GM12878 (cell line): ENCODE results near the gene RAB31. TPM values are rescaled to one million over a fixed set of nuclear protein-coding genes. Genes with fewer than 3 reads are reported as not detected.

Experiments used
- ATAC-seq: fragments of 200-7000 bp; cut with Tn5 transposase; 3 replicates; pipeline ENCODE4 v1.9.1; 2020; ENCODE audit warnings: mild to moderate bottlenecking, moderate library complexity
- BruUV-seq: library from RNA; stranded (reverse); fragments of 400-500 nt; replicated peaks from 2 replicates; lab custom pipeline; 2021; lab: Mats Ljungman, UMichigan
- CTCF ChIA-PET: fragments of 300-600 bp; sonication (Branson Sonifier 250); formaldehyde crosslinking; extraction: SDS; loops from one replicate; lab custom pipeline; 2021; ENCODE audit warnings: inconsistent platforms; lab: Yijun Ruan, JAX
- POLR2A ChIA-PET: fragments of 350-600 bp; formaldehyde crosslinking; extraction: SDS; loops from one replicate; lab custom pipeline; 2021; ENCODE audit warnings: inconsistent platforms; lab: Charles Lee
- RAD21 ChIA-PET: fragments of 300-600 bp; sonication (Branson Sonifier 250); formaldehyde crosslinking; loops from one replicate; lab custom pipeline; 2023; ENCODE audit warnings: antibody characterized with exemption; ENCODE audit not compliant: unreplicated experiment; lab: Charles Lee
- SMC1A ChIA-PET: fragments of 300-600 bp; sonication (Branson Sonifier 250); formaldehyde crosslinking; loops from one replicate; lab custom pipeline; 2023; ENCODE audit not compliant: unreplicated experiment, uncharacterized antibody; lab: Charles Lee
- DNase-seq: peaks from one replicate; pipeline ENCODE4 v3.0.0-alpha.2; 2011; ENCODE audit warnings: low read depth, low spot score
- FAIRE-seq: peaks from 3 replicates; lab custom pipeline; 2011; peaks lifted over from hg19 to GRCh38; lab: Jason Lieb, UNC
- H2AFZ ChIP-seq: 2 replicates; pipeline ENCODE4 v1.6.0; 2011; ENCODE audit warnings: low read depth, low read length, control low read depth; ENCODE audit not compliant: control insufficient read depth
- H3K27ac ChIP-seq: 2 replicates; pipeline ENCODE4 v1.5.1; 2011; ENCODE audit warnings: control low read depth; ENCODE audit not compliant: control insufficient read depth, insufficient read depth
- H3K27me3 ChIP-seq, 2 experiments: replicated peaks in 1 of 2; 2 replicates each; pipeline versions ENCODE4 v1.6.0 to v1.6.1; 2011; ENCODE audit warnings: low read length in 1 of 2; ENCODE audit not compliant: control insufficient read depth in 2 of 2, insufficient read depth in 2 of 2
- H3K36me3 ChIP-seq, 2 experiments: 2 replicates each; pipeline ENCODE4 v1.5.1; 2011; ENCODE audit warnings: low read length in 1 of 2; ENCODE audit not compliant: control insufficient read depth in 2 of 2, insufficient read depth in 2 of 2
- H3K4me1 ChIP-seq: 2 replicates; pipeline ENCODE4 v1.6.1; 2011; ENCODE audit warnings: mild to moderate bottlenecking, low read length, moderate library complexity, mixed read lengths; ENCODE audit not compliant: control insufficient read depth, insufficient read depth
- H3K4me2 ChIP-seq: 2 replicates; pipeline ENCODE4 v1.6.0; 2011; ENCODE audit warnings: control low read depth; ENCODE audit not compliant: control insufficient read depth, insufficient read depth
- H3K4me3 ChIP-seq: fragments of 200-600 bp; sonication (generic); 2 replicates; pipeline ENCODE4 v1.5.1; 2016
- H3K79me2 ChIP-seq: 2 replicates; pipeline ENCODE4 v1.6.0; 2011; ENCODE audit warnings: low read length; ENCODE audit not compliant: control insufficient read depth, insufficient read depth
- H3K9ac ChIP-seq: 2 replicates; pipeline ENCODE4 v1.8.0; 2011; ENCODE audit warnings: low read length, control low read depth, mixed read lengths; ENCODE audit not compliant: control insufficient read depth, insufficient read depth
- H3K9me3 ChIP-seq: replicated peaks from 3 replicates; pipeline ENCODE4 v1.5.1; 2011; ENCODE audit warnings: mild to moderate bottlenecking, low read length; ENCODE audit not compliant: control insufficient read depth, insufficient read depth
- H4K20me1 ChIP-seq: 2 replicates; pipeline ENCODE4 v1.6.0; 2011; ENCODE audit not compliant: control insufficient read depth, insufficient read depth
- ATF3 ChIP-seq: IDR thresholded peaks from 2 replicates; pipeline ENCODE4 v1.6.1; 2011; ENCODE audit warnings: low read depth, mild to moderate bottlenecking, low read length, moderate library complexity, borderline replicate concordance; ENCODE audit errors: extremely low read depth
- CBX5 ChIP-seq: sonication (generic); IDR thresholded peaks from 2 replicates; pipeline ENCODE4 v1.6.1; 2016; ENCODE audit warnings: low read depth, moderate library complexity, mild to moderate bottlenecking, inconsistent platforms
- CEBPB ChIP-seq, 2 experiments: fragments of 150-350 bp in 1 of 2; IDR thresholded peaks; 2 replicates each; pipeline ENCODE4 v1.6.1; 2012 to 2014; ENCODE audit warnings: low read depth in 2 of 2, low read length in 2 of 2, borderline replicate concordance in 1 of 2, inconsistent platforms in 1 of 2
- CHD1 ChIP-seq: IDR thresholded peaks from 2 replicates; pipeline ENCODE4 v1.6.1; 2012; ENCODE audit warnings: low read depth, low read length, improper control_type of control experiment
- CREM ChIP-seq: IDR thresholded peaks from 2 replicates; pipeline ENCODE4 v1.6.1; 2014; ENCODE audit warnings: antibody characterized with exemption, low read depth
- ETV6 ChIP-seq, 2 experiments: fragments of 450-650 bp in 1 of 2; IDR thresholded peaks in 1 of 2; conservative IDR thresholded peaks in 1 of 2; 2 replicates each; pipeline ENCODE4 v1.6.1; 2014; ENCODE audit warnings: antibody characterized with exemption in 1 of 2, borderline replicate concordance in 1 of 2, low read depth in 1 of 2, mild to moderate bottlenecking in 1 of 2, moderate library complexity in 1 of 2
- GATAD2B ChIP-seq: fragments of 450-650 bp; conservative IDR thresholded peaks from 2 replicates; pipeline ENCODE4 v1.6.1; 2017; ENCODE audit warnings: low read depth, mild to moderate bottlenecking, moderate library complexity
- IRF5 ChIP-seq: fragments of 450-650 bp; IDR thresholded peaks from 2 replicates; pipeline ENCODE4 v1.6.1; 2017; ENCODE audit warnings: borderline replicate concordance
- POLR2A ChIP-seq: IDR thresholded peaks from 2 replicates; pipeline ENCODE4 v1.6.1; 2011; ENCODE audit warnings: low read depth, mild to moderate bottlenecking, low read length
- REST ChIP-seq: IDR thresholded peaks from 2 replicates; pipeline ENCODE4 v1.6.1; 2012; ENCODE audit warnings: mild to moderate bottlenecking, low read depth, low read length
- SMC3 ChIP-seq: IDR thresholded peaks from 2 replicates; pipeline ENCODE4 v1.6.1; 2011; ENCODE audit warnings: low read length, improper control_type of control experiment, borderline replicate concordance
- STAT3 ChIP-seq: IDR thresholded peaks from 2 replicates; pipeline ENCODE4 v1.6.1; 2011; ENCODE audit warnings: low read depth, low read length, improper control_type of control experiment
- WGBS: methylation state at CpG from one replicate; pipeline ENCODE4 v1.1.6; 2016; ENCODE audit warnings: low lambda C conversion rate; ENCODE audit not compliant: insufficient replicate concordance, insufficient coverage; ENCODE audit errors: missing lambda C conversion rate; 5-methylcytosine and 5-hydroxymethylcytosine counted together
- in situ Hi-C: fragments of 300-500 bp; cut with MboI; formaldehyde crosslinking; loops from 9 replicates; pipeline ENCODE4 v1.14.3; 2018; ENCODE audit warnings: mixed read lengths
- intact Hi-C: fragments of 100-400 bp; cut with micrococcal nuclease; formaldehyde crosslinking; loops from one replicate; pipeline ENCODE4 v1.14.2; 2022; ENCODE audit not compliant: unreplicated experiment
- polyA plus RNA-seq, 11 experiments: library from polyadenylated mRNA; depleted of rRNA in 4 of 11; unstranded in 6 of 11; stranded (reverse) in 5 of 11; fragments of >200 nt; fragmentation: Nextera tagmentation in 4 of 11; fragmentation: Illumina TruSeq in 1 of 11; extraction: Ambion mirVana in 4 of 11; extraction: Trizol in 1 of 11; gene quantifications; 1 replicate in 1 of 11; 2 replicates in 10 of 11; pipeline versions ENCODE4 v1.2.1 to v1.2.3, GENCODE V29; 2011 to 2016; ENCODE audit warnings: inconsistent platforms in 2 of 11, missing spikeins in 2 of 11, low read depth in 1 of 11
- total RNA-seq, 4 experiments: library from RNA; depleted of rRNA in 3 of 4; stranded (reverse); fragments of >200 nt in 3 of 4; fragmentation: Illumina TruSeq in 1 of 4; extraction: Trizol in 1 of 4; gene quantifications; 2 replicates each; pipeline versions ENCODE4 v1.2.1 to v1.2.3, GENCODE V29; 2013 to 2021
- TF ChIP-seq, protein P1 (sequence below): fragments of 450-650 bp; IDR thresholded peaks from 2 replicates; pipeline ENCODE4 v1.6.1; 2017; ENCODE audit warnings: low read depth, mild to moderate bottlenecking, moderate library complexity

The RAB31 gene
- total and polyA plus RNA-seq, 10 of the 15 experiments (the other 5 are each of a cell fraction or from before 2014, with no cell fraction given) = 0.80 to 23.3 (median 12.2) TPM

DNA sequence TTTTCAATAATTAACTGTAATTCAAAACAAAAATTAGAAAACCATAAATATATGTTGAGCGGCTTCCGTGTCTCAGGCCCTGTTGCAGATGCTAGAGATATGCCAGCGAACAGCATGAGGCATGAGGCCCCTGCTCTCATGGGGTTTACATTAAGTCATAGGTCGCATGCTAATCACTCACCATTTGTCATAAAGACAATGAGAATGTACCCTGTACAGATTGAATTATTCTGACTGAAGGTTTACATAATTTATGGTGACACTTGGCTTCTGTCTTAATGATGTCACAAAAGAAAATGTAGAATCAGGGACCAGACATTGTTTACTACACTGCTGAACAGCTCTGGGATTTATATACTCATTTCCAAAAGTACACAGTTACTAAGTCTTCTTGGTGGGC lies 199.8 kb downstream of the RAB31 start:
- no peak for DNase-seq
- Histone ChIP-seq H3K4me3 (no peak overlapping the region), H4K20me1 (no peaks in the 10 kb centered on the region), H3K79me2 (no peaks in the 10 kb centered on the region), H3K27ac (no peak overlapping the region), H3K4me1 (no peaks in the 10 kb centered on the region), H3K36me3 (no peaks in the 10 kb centered on the region), H3K4me2 (no peak overlapping the region), H2AFZ (no peak overlapping the region), H3K9me3 (no peaks in the 10 kb centered on the region; the same call in 2 of the 3 replicates), H3K9ac (no peak overlapping the region), H3K27me3 (no peaks in the 10 kb centered on the region; a peak in 1 of 4 replicates)
- FAIRE-seq = no peak
- 50% methylated on average over 4 of the region's 4 CpGs for WGBS
- in situ Hi-C loops (loop anchor here (25.0 kb wide), 2 partner anchors 296 to 1296 kb away; partner anchors contain the start of genes PPP4R1 and RAB12), intact Hi-C loops (no loop called here)
- POLR2A ChIA-PET = no interaction called here
- CTCF ChIA-PET = no interaction called here
- no TSS peak for BruUV-seq
- RAD21 ChIA-PET = no interaction called here
- ATAC-seq = no peak
- SMC1A ChIA-PET = interaction anchor here (1.3 kb wide), 1 partner anchor 39 kb away, joined by 3 read pairs; no protein-coding TSS in a partner anchor
- TF ChIP-seq IRF5 (no peak), ATF3 (no peak), CBX5 (no peak), CHD1 (no peak), STAT3 (no peak), SMC3 (no peak), ETV6 (conservative IDR thresholded peaks at IDR 0.05 in 1 of 2, IDR thresholded peaks at IDR 0.05 in 1 of 2; ENCODE audit: borderline replicate concordance in 1 of 2, low read depth in 1 of 2) (no peak), CREM (no peak), POLR2A (no peak), REST (no peak), GATAD2B (no peak), CEBPB (IDR thresholded peaks at IDR 0.05; ENCODE audit: borderline replicate concordance in 1 of 2, low read depth in 2 of 2, low read length in 2 of 2) (no peak)
- TF ChIP-seq, protein P1, sequence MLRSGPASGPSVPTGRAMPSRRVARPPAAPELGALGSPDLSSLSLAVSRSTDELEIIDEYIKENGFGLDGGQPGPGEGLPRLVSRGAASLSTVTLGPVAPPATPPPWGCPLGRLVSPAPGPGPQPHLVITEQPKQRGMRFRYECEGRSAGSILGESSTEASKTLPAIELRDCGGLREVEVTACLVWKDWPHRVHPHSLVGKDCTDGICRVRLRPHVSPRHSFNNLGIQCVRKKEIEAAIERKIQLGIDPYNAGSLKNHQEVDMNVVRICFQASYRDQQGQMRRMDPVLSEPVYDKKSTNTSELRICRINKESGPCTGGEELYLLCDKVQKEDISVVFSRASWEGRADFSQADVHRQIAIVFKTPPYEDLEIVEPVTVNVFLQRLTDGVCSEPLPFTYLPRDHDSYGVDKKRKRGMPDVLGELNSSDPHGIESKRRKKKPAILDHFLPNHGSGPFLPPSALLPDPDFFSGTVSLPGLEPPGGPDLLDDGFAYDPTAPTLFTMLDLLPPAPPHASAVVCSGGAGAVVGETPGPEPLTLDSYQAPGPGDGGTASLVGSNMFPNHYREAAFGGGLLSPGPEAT = no peak
